SU-DHL-6 (cell line): ENCODE results near the gene LZTS2.

ENCODE experiments used
- H2AFZ ChIP-seq: fragments of 200-600 bp; sonication (generic); 2 replicates; pipeline ENCODE4 v1.6.1; 2014; ENCODE audit warnings: low read depth, mild to moderate bottlenecking, moderate library complexity, mixed read lengths, antibody characterized with exemption, low read length; ENCODE audit not compliant: severe bottlenecking
- H3F3A ChIP-seq: fragments of 200-600 bp; shearing (Covaris generic); 2 replicates; pipeline ENCODE4 v1.6.0; 2016; ENCODE audit warnings: antibody characterized with exemption, mild to moderate bottlenecking; ENCODE audit not compliant: insufficient read depth
- H3K27ac ChIP-seq: fragments of 200-600 bp; sonication (generic); 2 replicates; pipeline ENCODE4 v1.5.1; 2016; ENCODE audit warnings: low read depth, mild to moderate bottlenecking, low read length, moderate library complexity, mixed read lengths
- H3K27me3 ChIP-seq: fragments of 200-600 bp; sonication (generic), shearing (Covaris generic); 2 replicates; pipeline ENCODE4 v1.6.0; 2014; ENCODE audit warnings: mild to moderate bottlenecking, low read length
- H3K36me3 ChIP-seq: fragments of 200-600 bp; sonication (generic); 2 replicates; pipeline ENCODE4 v1.6.1; 2014; ENCODE audit warnings: mild to moderate bottlenecking, low read length, mixed read lengths
- H3K4me2 ChIP-seq: fragments of 300-600, 200-600 bp; shearing (Covaris generic), sonication (generic); 2 replicates; pipeline ENCODE4 v1.6.0; 2014; ENCODE audit warnings: low read length, low read depth, mild to moderate bottlenecking; ENCODE audit not compliant: poor library complexity, severe bottlenecking
- H3K4me3 ChIP-seq: fragments of 200-600 bp; sonication (generic); 2 replicates; pipeline ENCODE4 v1.5.1; 2014; ENCODE audit warnings: antibody characterized with exemption, low read length, mild to moderate bottlenecking, mixed read lengths; ENCODE audit not compliant: insufficient read depth, poor library complexity, severe bottlenecking
- H3K79me2 ChIP-seq: fragments of 200-600 bp; sonication (generic); 2 replicates; pipeline ENCODE4 v1.6.1; 2014; ENCODE audit warnings: mild to moderate bottlenecking, low read length, moderate library complexity; ENCODE audit not compliant: insufficient read depth
- H3K9ac ChIP-seq: fragments of 200-600 bp; sonication (generic); 2 replicates; pipeline ENCODE4 v1.7.0; 2014; ENCODE audit warnings: mild to moderate bottlenecking, low read length
- H3K9me2 ChIP-seq: fragments of 200-600 bp; sonication (generic); replicated peaks from 2 replicates; pipeline ENCODE4 v1.6.1; 2014; ENCODE audit warnings: low read length; ENCODE audit not compliant: insufficient read depth
- H3K9me3 ChIP-seq: fragments of 200-600 bp; sonication (generic); 2 replicates; pipeline ENCODE4 v1.6.1; 2014; ENCODE audit warnings: low read length, mixed read lengths; ENCODE audit not compliant: insufficient read depth
- H4K20me1 ChIP-seq: fragments of 200-600 bp; sonication (generic); 2 replicates; pipeline ENCODE4 v1.6.1; 2014; ENCODE audit warnings: low read depth, mild to moderate bottlenecking, antibody characterized with exemption, low read length, moderate library complexity, mixed read lengths
- EZH2phosphoT487 ChIP-seq: fragments of 200-600 bp; sonication (generic), shearing (Covaris generic); conservative IDR thresholded peaks from 2 replicates; pipeline ENCODE4 v1.6.1; 2018; ENCODE audit warnings: mild to moderate bottlenecking, antibody characterized with exemption, low read length, moderate library complexity, mixed read lengths
- TF ChIP-seq, protein P1 (sequence below): fragments of 200-600 bp; sonication (generic); IDR thresholded peaks from one replicate; pipeline ENCODE4 v1.5.1; 2017; ENCODE audit warnings: antibody characterized with exemption, mild to moderate bottlenecking, low read length, moderate library complexity; ENCODE audit not compliant: insufficient read depth, poor library complexity, severe bottlenecking

Gene LZTS2

DNA sequence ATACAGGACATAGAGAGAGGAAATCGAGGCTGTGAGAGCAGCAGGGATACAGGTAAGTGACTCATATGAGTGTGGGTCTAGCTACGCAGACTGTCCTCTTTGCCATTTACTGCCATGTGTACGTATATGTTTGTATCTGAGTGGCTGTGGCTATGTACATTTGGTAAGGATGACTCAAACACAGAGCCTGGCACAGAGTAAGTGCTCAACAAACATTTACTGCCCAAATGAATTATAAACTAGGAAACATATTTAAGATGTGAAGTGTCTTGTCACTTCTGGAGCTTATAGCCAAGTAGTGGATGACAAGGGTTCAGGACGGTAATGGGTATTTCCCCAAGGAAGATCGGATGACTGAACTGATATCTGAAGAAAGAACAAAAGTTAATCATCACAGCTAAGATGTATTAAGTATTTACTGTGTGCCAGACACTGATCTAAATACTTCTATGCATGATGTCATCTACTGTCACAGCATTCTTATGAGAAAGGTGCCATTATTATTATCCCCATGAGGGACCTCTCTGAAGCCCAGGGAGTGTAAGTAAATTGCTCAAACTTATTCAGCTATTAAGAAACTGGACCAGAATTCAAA lies 18.3 kb upstream of the LZTS2 start:
- no peaks in the 10 kb centered on the region for H3K9me3 ChIP-seq
- 0 out of 2 replicates have a peak, but pooled peaks cover 3% of the 10 kb centered on the region for H3K79me2 ChIP-seq
- H3K27me3 ChIP-seq: no peaks in the 10 kb centered on the region
- no peaks in the 10 kb centered on the region; the same call in 1 of the 2 replicates for H3F3A ChIP-seq
- no peak overlapping the region for H3K4me3 ChIP-seq
- H3K9ac ChIP-seq: no peak overlapping the region
- no peak overlapping the region for H3K4me2 ChIP-seq
- TF ChIP-seq, protein P1, sequence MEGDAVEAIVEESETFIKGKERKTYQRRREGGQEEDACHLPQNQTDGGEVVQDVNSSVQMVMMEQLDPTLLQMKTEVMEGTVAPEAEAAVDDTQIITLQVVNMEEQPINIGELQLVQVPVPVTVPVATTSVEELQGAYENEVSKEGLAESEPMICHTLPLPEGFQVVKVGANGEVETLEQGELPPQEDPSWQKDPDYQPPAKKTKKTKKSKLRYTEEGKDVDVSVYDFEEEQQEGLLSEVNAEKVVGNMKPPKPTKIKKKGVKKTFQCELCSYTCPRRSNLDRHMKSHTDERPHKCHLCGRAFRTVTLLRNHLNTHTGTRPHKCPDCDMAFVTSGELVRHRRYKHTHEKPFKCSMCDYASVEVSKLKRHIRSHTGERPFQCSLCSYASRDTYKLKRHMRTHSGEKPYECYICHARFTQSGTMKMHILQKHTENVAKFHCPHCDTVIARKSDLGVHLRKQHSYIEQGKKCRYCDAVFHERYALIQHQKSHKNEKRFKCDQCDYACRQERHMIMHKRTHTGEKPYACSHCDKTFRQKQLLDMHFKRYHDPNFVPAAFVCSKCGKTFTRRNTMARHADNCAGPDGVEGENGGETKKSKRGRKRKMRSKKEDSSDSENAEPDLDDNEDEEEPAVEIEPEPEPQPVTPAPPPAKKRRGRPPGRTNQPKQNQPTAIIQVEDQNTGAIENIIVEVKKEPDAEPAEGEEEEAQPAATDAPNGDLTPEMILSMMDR: no peak
- no peak for TF ChIP-seq EZH2phosphoT487
- H3K9me2 ChIP-seq: no peaks in the 10 kb centered on the region
- no peak overlapping the region for H3K27ac ChIP-seq
- H3K36me3 ChIP-seq: no peaks in the 10 kb centered on the region
- H4K20me1 ChIP-seq: no peaks in the 10 kb centered on the region
- no peak overlapping the region for H2AFZ ChIP-seq

DNA sequence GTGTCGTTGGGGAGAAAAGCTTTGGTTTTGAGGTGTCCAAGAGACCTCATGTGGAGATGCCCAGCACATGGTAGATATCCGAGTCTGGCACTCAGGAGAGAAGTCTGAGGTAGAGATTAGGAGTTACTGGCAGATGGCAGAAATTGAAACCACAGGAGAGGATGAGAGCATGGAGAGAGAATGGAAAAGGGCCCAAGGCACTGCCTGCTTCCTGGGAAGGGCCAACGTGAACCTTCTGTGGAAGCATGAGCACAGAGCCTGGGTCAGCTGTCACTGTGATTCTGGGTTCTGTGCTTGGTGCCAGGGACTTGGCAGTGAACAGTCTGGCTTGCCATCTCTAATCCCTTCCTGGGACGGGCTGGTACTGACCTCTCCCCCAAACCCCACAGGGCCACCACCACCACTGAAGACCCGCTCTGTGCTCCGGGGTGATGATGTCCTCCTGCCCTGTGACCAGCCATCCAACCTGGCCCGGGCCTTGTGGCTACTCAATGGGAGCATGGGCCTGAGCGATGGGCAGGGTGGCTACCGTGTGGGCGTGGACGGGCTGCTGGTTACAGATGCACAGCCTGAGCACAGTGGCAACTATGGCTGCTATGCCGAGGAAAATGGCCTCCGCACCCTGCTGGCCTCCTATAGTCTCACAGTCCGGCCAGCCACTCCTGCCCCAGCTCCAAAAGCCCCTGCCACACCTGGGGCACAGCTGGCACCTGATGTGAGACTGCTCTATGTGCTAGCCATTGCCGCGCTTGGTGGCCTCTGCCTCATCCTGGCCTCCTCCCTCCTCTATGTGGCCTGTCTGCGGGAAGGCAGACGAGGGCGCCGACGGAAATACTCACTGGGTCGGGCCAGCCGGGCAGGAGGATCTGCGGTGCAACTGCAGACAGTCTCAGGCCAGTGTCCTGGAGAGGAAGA lies 16.4 kb upstream of the LZTS2 start:
- H3F3A ChIP-seq: no peaks in the 10 kb centered on the region; the same call in 1 of the 2 replicates
- H3K9me3 ChIP-seq: no peaks in the 10 kb centered on the region
- no peak overlapping the region for H3K4me2 ChIP-seq
- no peak overlapping the region for H2AFZ ChIP-seq
- H3K9me2 ChIP-seq: no peaks in the 10 kb centered on the region
- no peak overlapping the region for H3K27ac ChIP-seq
- no peak overlapping the region for H3K9ac ChIP-seq
- TF ChIP-seq EZH2phosphoT487: no peak
- peaks cover 20% of the 10 kb centered on the region for H3K79me2 ChIP-seq
- H3K4me3 ChIP-seq: no peak overlapping the region
- no peaks in the 10 kb centered on the region for H4K20me1 ChIP-seq
- H3K36me3 ChIP-seq: no peaks in the 10 kb centered on the region
- no peaks in the 10 kb centered on the region for H3K27me3 ChIP-seq

DNA sequence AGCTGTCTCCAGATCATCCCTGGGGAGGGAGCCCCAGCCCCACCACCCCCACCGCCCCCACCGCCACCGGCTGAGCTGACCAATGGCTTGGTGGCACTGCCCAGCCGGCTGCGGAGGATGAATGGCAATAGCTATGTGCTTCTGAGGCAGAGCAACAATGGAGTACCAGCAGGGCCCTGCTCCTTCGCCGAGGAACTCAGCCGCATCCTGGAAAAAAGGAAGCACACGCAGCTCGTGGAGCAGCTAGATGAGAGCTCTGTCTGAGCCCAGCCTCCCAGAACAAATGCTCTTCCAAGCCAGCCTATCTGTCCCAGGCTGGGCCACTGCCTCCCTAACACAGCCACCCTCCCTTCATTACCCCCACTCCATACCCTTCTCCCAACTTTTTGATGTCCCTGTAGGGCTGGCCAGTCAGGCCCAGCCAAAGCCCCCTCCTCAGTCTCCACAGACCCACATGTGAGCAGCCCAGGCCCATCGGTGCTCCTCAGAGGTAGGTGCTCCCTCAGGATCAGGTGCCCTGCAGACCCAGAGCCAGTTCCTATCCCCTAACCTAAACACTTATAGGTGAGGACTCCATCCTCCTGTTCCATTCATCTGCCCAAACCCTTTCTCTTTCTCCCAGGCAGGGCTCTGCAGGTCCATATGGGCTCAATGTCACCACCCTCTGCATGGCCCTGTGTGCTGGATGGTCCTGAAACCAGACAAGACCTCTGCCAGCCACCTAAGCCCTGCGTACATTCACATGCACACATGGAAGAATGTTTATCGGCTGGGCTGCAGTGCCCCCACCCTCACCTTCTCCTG lies 15.5 kb upstream of the LZTS2 start:
- H4K20me1 ChIP-seq: no peaks in the 10 kb centered on the region
- no peaks in the 10 kb centered on the region for H3K27me3 ChIP-seq
- TF ChIP-seq EZH2phosphoT487: no peak
- TF ChIP-seq, protein P1: no peak
- H3K9me3 ChIP-seq: no peaks in the 10 kb centered on the region
- no peaks in the 10 kb centered on the region for H3K9me2 ChIP-seq
- no peaks in the 10 kb centered on the region; the same call in 1 of the 2 replicates for H3F3A ChIP-seq
- no peak overlapping the region for H3K27ac ChIP-seq
- no peak overlapping the region for H3K4me2 ChIP-seq
- peaks cover 29% of the 10 kb centered on the region for H3K79me2 ChIP-seq
- H3K9ac ChIP-seq: no peak overlapping the region
- H3K36me3 ChIP-seq: no peaks in the 10 kb centered on the region
- no peak overlapping the region for H3K4me3 ChIP-seq
- H2AFZ ChIP-seq: no peak overlapping the region
